Glomerular endothelial cell (primary cell): Measurements from ENCODE around the gene AATF. TPM values are rescaled to one million over a fixed set of nuclear protein-coding genes. Genes with fewer than 3 reads are reported as not detected.

ENCODE experiments used
- DNase-seq: peaks from one replicate; pipeline ENCODE4 v3.0.0-alpha.2; 2011; ENCODE audit warnings: low read depth, low spot score; ENCODE audit errors: extremely low read depth
- total RNA-seq: library from RNA; depleted of rRNA; stranded (reverse); fragments of >200 nt; gene quantifications from 2 replicates; pipeline ENCODE4 v1.2.3, GENCODE V29; 2015

The AATF gene
- total RNA-seq = 23.1 and 26.7 TPM in 2 replicates

GRCh38 chr17:36948717-36949460 lies at the start of gene AATF:
TSS of gene AATF (plus strand) at chr17:36948954. CDS start at chr17:36949126, 172 bp downstream.
- DNase-seq = no peak

- DNase-seq = no peak
Observed at GRCh38 chr17:36899250-36900159, 49.2 kb upstream of the AATF start.

GRCh38 chr17:36900160-36900512 lies 48.6 kb upstream of the AATF start:
- no peak for DNase-seq

GRCh38 chr17:36901506-36901905 lies 47.2 kb upstream of the AATF start:
- no peak for DNase-seq

DNA sequence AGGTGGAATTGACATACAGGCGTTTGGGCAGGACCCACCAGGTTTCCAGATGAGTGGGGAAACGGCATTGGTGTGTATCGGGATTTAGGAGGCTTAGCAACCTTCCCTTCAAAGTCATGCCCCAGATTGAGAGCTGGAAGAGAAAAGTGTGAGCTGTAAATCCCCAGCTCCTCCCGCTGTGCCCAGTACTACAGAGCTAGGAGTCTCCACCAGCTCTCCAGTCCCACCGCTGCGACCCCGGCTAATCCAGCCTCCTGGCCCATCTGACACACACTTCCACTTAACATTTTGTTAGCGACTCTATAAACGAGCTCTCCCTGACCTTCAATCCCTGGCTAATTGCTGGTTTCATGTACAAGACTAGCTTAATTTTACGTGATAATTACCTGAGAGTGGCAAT lies 41.3 kb upstream of the AATF start:
- no peak for DNase-seq

- DNase-seq = no peak
Observed at GRCh38 chr17:36910513-36910912, 38.2 kb upstream of the AATF start.

- no peak for DNase-seq
Observed at GRCh38 chr17:36911001-36911400, 37.8 kb upstream of the AATF start.

GRCh38 chr17:36913132-36913531 lies 35.6 kb upstream of the AATF start:
- no peak for DNase-seq

- no peak for DNase-seq
Observed at GRCh38 chr17:36918211-36918691, 30.5 kb upstream of the AATF start.

- DNase-seq = no peak
Observed at GRCh38 chr17:36919407-36919968, 29.3 kb upstream of the AATF start.

GRCh38 chr17:36920032-36921005 lies 28.4 kb upstream of the AATF start:
- DNase-seq = no peak

- no peak for DNase-seq
Observed at GRCh38 chr17:36921095-36921851, 27.5 kb upstream of the AATF start.

DNA sequence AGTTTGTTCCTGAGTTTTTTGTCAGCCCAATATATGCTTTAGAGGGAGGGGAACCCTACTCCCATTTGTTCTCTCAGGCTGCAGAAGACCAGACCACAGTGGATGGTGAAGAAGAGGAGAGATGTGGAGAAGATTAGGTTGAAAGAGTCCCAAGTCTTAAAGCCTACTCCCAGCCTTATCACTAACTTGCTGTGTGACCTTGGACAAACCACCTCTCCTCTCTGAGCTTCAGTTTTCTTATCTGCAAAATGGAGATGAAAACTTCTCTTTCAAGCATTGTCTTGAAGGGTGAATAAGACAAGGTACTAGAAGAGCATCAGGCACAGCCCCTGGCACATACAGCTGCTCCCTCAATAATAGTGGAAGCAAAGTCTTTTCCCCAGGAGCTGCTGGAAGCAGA lies 26.6 kb upstream of the AATF start:
- DNase-seq = no peak

GRCh38 chr17:36923814-36924221 lies 24.9 kb upstream of the AATF start:
- DNase-seq = no peak

- no peak for DNase-seq
Observed at GRCh38 chr17:36926226-36926625, 22.5 kb upstream of the AATF start.

DNA sequence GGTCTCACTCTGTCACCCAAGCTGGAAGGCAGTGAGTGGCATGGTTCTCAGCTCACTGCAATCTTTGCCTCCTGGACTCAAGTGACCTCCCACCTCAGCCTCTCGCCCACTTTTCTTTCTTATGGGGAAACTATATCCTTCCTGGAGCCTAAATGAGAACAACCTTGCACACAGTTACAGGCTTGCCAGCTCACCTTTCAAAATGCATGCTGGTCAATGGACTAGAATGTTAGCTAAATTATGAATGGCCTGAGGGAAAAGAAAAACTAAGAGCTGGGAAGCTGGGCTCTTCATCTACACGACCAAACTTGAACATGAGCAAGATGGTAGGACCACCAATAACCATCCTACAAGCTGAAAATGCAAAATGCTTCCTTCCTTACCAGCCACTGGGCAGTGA lies 22.1 kb upstream of the AATF start:
- DNase-seq = no peak

DNA sequence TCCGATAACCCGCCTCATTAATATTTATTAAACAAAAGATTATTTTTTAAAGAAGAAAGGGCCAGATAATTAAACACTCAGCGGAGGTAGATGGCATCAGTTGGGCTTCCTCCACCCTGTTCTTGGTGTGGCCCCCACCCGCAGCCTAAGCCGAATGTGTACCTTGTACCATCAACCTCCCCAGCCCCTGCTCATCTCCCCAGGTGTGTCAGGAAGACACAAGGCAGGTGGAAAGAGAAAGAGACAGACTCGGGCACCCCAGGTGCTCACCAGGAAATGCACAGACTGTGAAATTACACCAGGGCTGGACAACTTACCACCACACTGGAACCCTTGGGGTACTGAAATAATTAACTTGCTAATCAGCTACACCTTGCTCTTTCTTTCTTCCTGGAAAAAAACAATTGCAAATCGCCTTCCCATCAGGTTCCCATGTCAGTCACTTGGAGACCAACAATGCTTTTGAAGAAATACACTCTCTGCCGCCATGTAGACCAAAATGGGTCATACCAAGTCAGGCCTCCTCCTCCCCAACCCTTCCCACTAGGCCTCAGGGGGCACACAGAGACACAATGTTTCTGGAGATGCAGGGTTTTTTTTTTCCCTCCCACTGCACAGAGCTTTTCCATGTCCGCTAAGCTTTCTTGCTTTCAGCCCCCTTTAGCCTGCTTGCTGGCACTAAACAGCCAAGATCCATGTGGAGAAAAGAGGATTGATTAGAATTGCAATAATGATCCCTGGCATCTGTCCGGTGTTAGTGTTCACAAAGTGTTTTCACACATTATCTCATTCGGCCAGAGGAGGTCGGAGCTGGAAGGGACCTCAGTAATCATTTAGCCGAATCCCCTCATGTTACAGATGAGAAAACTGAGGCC lies 20.0 kb upstream of the AATF start:
- no peak for DNase-seq

DNA sequence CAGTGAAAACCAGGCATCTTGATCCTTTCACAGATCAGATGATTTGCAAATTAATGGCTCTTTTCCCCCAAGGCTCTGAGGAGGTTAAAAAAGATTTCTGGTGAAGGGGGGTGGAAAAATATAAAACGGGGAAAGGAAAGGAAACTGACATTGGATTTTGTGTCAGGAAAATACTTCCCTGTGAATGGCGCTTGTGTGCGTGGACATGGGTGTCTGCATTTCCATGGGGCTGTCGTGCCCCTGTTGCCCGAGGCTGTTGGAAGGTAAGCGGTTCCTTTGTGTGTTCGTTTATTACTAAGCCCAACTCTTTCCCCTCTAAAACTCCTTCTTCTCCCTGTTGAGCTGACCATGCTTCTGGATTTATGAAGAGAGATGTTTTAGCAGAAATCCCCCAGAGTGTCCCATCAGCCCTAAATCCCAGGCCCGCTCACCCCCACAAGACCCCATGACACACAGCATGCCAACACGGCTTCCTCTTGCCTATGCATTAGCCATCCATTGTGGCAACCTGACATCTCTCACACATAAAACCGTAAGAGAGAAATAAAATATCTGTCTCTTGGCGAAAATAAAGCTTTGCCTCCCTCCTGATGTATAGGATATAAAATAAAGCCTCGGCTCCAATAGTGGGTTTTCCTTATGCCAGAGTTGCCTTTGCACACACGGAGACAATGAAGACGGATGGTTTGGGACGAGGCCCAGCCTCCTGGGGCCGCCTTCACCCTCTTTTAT lies 18.7 kb upstream of the AATF start:
- no peak for DNase-seq
